Skeletal muscle satellite cell (primary cell): Measurements from ENCODE around the gene ZNF319.

ENCODE experiments used
- H3K27me3 ChIP-seq: 2 replicates; pipeline ENCODE4 v1.7.0; 2013; ENCODE audit warnings: low read length; ENCODE audit not compliant: control insufficient read depth, insufficient read depth
- H3K36me3 ChIP-seq: 2 replicates; pipeline ENCODE4 v1.7.0; 2013; ENCODE audit warnings: mild to moderate bottlenecking, control low read depth, low read length; ENCODE audit not compliant: insufficient read depth
- H3K4me1 ChIP-seq: 2 replicates; pipeline ENCODE4 v1.7.0; 2013; ENCODE audit warnings: low read length; ENCODE audit not compliant: control insufficient read depth, insufficient read depth
- H3K4me2 ChIP-seq: 2 replicates; pipeline ENCODE4 v1.7.0; 2013; ENCODE audit warnings: mild to moderate bottlenecking, low read length
- H3K4me3 ChIP-seq: 2 replicates; pipeline ENCODE4 v1.7.0; 2013; ENCODE audit warnings: low read length
- H3K9ac ChIP-seq: 2 replicates; pipeline ENCODE4 v1.7.0; 2013; ENCODE audit warnings: mild to moderate bottlenecking, low read depth, low read length, moderate library complexity
- H3K9me3 ChIP-seq: replicated peaks from 2 replicates; pipeline ENCODE4 v1.7.0; 2013; ENCODE audit warnings: mild to moderate bottlenecking, control low read depth, low read length

Gene ZNF319

GRCh38 chr16:57944970-57945739, 55.3 kb downstream of the ZNF319 start:
- H3K4me3 ChIP-seq: no peak overlapping the region

More at GRCh38 chr16:57944970-57945739, 55.3 kb downstream of the ZNF319 start:
- Histone ChIP-seq H3K9ac (no peak overlapping the region), H3K9me3 (no peaks in the 10 kb centered on the region), H3K27me3 (peaks cover 55% of the 10 kb centered on the region), H3K36me3 (no peaks in the 10 kb centered on the region), H3K4me1 (peaks cover 12% of the 10 kb centered on the region), H3K4me2 (no peak overlapping the region)
